Measurements from ENCODE around the gene ERICH4.
"Not testable (repeated sequence)": the region's sequence is repeated elsewhere in the genome, so short reads cannot be mapped to it uniquely, and the experiment has no call there.

Gene ERICH4

DNA sequence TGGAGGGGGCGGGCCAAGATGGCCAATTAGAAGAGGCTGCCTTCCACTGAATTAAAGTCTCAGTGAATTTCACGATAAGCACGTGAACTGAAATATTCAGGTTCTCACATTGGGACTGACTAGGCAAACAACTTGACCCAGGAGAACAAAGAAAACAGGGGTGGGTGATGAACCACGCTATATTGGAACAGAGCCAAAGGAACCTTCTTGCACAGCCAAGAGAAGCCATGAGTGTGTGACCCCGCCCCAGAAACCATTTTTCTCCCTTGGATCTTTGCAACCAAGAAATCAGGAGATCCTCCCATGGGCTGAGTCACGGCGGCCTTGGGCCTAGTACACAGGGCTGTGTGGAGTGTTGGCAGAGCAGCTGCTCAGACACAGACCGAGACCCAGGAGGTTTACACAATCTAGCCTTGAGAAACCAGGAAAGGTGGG, 36.8 kb downstream of the ERICH4 start:
- no peak for DNase-seq

DNA sequence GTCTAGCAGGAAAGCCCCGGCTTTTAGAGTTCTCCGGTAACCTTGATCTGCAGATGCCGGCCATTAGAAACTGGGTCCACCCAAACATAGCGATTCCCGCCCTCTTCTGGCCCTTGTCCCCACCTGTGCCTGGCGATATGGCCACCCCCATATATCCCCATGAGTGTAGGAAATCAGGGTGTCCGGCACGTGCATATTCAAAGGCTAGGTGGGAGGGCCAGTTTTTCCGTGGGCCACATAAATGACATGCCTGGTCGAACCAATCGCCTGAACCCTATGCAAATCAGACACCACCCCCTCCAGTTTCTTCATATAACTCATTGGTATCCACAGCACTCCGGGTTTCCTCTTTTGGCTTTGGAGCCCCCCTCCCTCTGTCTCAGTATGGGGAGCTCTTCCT, 37.4 kb downstream of the ERICH4 start:
- DNase-seq, result no peak

DNA sequence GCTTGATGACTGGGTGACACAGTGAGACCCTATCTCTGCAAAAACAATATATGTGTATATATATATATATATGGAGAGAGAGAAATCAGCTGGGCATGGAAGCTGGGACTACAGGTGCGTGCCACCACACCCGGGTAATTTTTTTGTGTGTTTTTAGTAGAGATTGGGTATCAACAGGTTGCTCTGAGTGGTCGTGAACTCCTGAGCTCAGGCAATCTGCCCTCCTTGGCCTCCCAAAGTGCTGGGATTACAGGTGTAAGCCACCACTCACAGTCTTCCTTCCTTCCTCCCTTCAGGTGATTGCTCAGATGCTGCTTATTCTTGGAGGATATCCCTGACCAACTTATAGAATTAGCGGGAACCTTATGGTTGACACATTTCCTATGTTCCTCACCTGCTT, 41.9 kb downstream of the ERICH4 start:
- no peak for DNase-seq

DNA sequence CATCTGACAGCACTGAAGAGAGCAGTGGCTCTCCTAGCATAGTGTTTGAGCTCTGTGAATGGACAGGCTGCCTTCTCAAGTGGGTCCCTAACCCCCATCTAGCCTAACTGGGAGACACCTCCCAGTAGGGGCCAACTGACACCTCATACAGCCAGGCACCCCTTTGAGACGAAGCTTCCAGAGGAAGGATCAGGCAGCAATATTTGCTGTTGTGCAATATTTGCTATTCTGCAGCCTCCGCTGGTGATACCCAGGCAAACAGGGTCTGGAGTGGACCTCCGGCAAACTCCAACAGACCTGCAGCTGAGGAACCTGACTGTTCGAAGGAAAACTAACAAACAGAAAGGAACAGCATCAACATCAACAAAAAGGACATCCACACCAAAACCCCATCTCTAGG, 44.0 kb downstream of the ERICH4 start:
- not testable (repeated sequence) for DNase-seq

DNA sequence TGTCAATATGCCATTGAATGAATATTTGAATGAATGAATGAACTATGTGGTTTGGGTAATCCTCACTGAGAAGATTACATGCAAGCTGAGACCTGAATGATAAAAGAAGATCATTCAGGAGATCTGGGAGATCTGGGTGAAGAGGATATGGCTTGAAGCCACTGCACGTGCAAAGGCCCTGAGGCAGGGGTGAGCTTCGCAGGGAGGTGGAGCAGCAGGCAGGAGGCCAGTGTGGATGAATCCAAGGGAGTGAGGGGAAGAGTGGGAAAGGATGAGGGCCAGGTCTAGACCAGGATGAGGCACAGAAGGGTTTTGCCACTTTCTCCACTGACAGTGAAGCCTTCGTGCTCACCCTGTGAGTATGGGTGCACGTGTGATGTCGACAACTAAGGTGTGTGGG, 49.9 kb downstream of the ERICH4 start:
- DNase-seq, result no peak

Measured in activated CD4-positive, alpha-beta T cell treated with anti-CD3 and anti-CD28 coated beads for 4 hours (primary cell).